HepG2 (cell line): ENCODE results near the gene UBE2D3. TPM values are rescaled to one million over a fixed set of nuclear protein-coding genes. Genes with fewer than 3 reads are reported as not detected.

Source experiments
- ATF6 ChIP-seq: sonication (generic); formaldehyde crosslinking; conservative IDR thresholded peaks from 2 replicates; pipeline ENCODE4 v1.4.0; 2020; ENCODE audit warnings: missing genetic modification reagents
- ATF7 ChIP-seq, 2 experiments: fragments of 450-650 bp in 1 of 2; sonication (generic) in 1 of 2; formaldehyde crosslinking in 1 of 2; IDR thresholded peaks; 2 replicates each; pipeline versions ENCODE4 v1.4.0 to v1.6.1; 2016 to 2020; ENCODE audit warnings: antibody characterized with exemption in 1 of 2, mild to moderate bottlenecking in 1 of 2, missing genetic modification reagents in 1 of 2
- HCFC1 ChIP-seq: fragments of 150-350 bp; IDR thresholded peaks from 2 replicates; pipeline ENCODE4 v1.6.1; 2014; ENCODE audit warnings: low read depth, low read length
- LBX2 ChIP-seq: sonication (generic); formaldehyde crosslinking; IDR thresholded peaks from 2 replicates; pipeline ENCODE4 v1.5.0; 2020; ENCODE audit warnings: missing genetic modification reagents, mild to moderate bottlenecking, borderline replicate concordance
- MAX ChIP-seq: IDR thresholded peaks from 2 replicates; pipeline ENCODE4 v1.6.1; 2012; ENCODE audit warnings: inconsistent platforms
- PAXIP1 ChIP-seq: sonication (generic); formaldehyde crosslinking; conservative IDR thresholded peaks from 2 replicates; pipeline ENCODE4 v1.4.0; 2020; ENCODE audit warnings: mild to moderate bottlenecking, missing genetic modification reagents, moderate library complexity
- PLRG1 ChIP-seq: fragments of 450-650 bp; conservative IDR thresholded peaks from 2 replicates; pipeline ENCODE4 v1.6.1; 2016
- RCOR2 ChIP-seq: IDR thresholded peaks from 2 replicates; pipeline ENCODE4 v1.6.1; 2016; ENCODE audit warnings: missing biosample characterization, missing genetic modification reagents
- SOX13 ChIP-seq, 3 experiments: fragments of 450-650 bp in 1 of 3; sonication (generic) in 1 of 3; formaldehyde crosslinking in 1 of 3; IDR thresholded peaks in 2 of 3; conservative IDR thresholded peaks in 1 of 3; 2 replicates each; pipeline versions ENCODE4 v1.5.0 to v1.6.1; 2016 to 2020; ENCODE audit warnings: antibody characterized with exemption in 1 of 3, mild to moderate bottlenecking in 1 of 3, missing compliant biosample characterization in 1 of 3, missing genetic modification reagents in 1 of 3, moderate library complexity in 1 of 3
- THAP8 ChIP-seq: sonication (generic); formaldehyde crosslinking; IDR thresholded peaks from 2 replicates; pipeline ENCODE4 v1.5.1; 2020; ENCODE audit warnings: missing genetic modification reagents, mild to moderate bottlenecking, borderline replicate concordance
- ZBTB46 ChIP-seq: sonication (generic); formaldehyde crosslinking; IDR thresholded peaks from 2 replicates; pipeline ENCODE4 v1.4.0; 2020; ENCODE audit warnings: mild to moderate bottlenecking, missing genetic modification reagents, borderline replicate concordance
- ZNF234 ChIP-seq: sonication (generic); formaldehyde crosslinking; conservative IDR thresholded peaks from 2 replicates; pipeline ENCODE4 v1.5.1; 2020; ENCODE audit warnings: mild to moderate bottlenecking, missing genetic modification reagents
- ZNF580 ChIP-seq: IDR thresholded peaks from 2 replicates; pipeline ENCODE4 v1.6.1; 2016; ENCODE audit warnings: low read depth, borderline replicate concordance
- polyA plus RNA-seq, 8 experiments: library from polyadenylated mRNA; depleted of rRNA in 3 of 8; stranded (reverse) in 7 of 8; unstranded in 1 of 8; fragments of >200 nt; fragmentation: Illumina TruSeq in 4 of 8; extraction: Trizol in 4 of 8; gene quantifications; 2 replicates each; pipeline versions ENCODE4 v1.2.1 to v1.2.3, GENCODE V29; 2011 to 2016; ENCODE audit warnings: low read depth in 4 of 8, missing spikeins in 1 of 8, mixed read lengths in 1 of 8; ENCODE audit not compliant: insufficient read depth in 1 of 8
- total RNA-seq, 5 experiments: library from RNA; depleted of rRNA; stranded (reverse); fragments of >200 nt; fragmentation: Illumina TruSeq; extraction: Trizol; gene quantifications; 2 replicates each; pipeline ENCODE4 v1.2.3, GENCODE V29; 2016; ENCODE audit warnings: low read depth in 1 of 5

Gene UBE2D3
- total and polyA plus RNA-seq, 2 of the 13 experiments (the other 11 are each of a cell fraction or from before 2014, with no cell fraction given), result 224 to 293 TPM

- TF ChIP-seq PAXIP1 (CRISPR knock-in tag), result peak; percentile 22; the same call in 1 of the 2 replicates
- TF ChIP-seq ATF6 (CRISPR knock-in tag), result no peak
- TF ChIP-seq ATF7 (IDR thresholded peaks at IDR 0.05), result no peak
- no peak for TF ChIP-seq ATF7 (CRISPR knock-in tag; IDR thresholded peaks at IDR 0.05)
- TF ChIP-seq THAP8 (CRISPR knock-in tag), result peak; percentile 81; the same call in 1 of the 2 replicates
- no peak for TF ChIP-seq SOX13 (IDR thresholded peaks at IDR 0.05)
- peak in 1 of 2 experiments; percentile 63; a peak in 2 of 4 replicates for TF ChIP-seq SOX13 (CRISPR knock-in tag; conservative IDR thresholded peaks at IDR 0.05 in 1 of 2, IDR thresholded peaks at IDR 0.05 in 1 of 2)
- peak; percentile 58; the same call in 1 of the 2 replicates for TF ChIP-seq ZNF580 (CRISPR knock-in tag)
- TF ChIP-seq LBX2 (CRISPR knock-in tag), result 0 out of 2 replicates have a peak, but pooled peaks have one; percentile 70
- TF ChIP-seq RCOR2 (CRISPR knock-in tag), result peak; percentile 66; the same call in 1 of the 2 replicates
- TF ChIP-seq PLRG1, result no peak
- no peak for TF ChIP-seq HCFC1
- 0 out of 2 replicates have a peak, but pooled peaks have one; percentile 25 for TF ChIP-seq ZBTB46
- TF ChIP-seq MAX, result peak; percentile 74
- 0 out of 2 replicates have a peak, but pooled peaks have one; percentile 45 for TF ChIP-seq ZNF234 (CRISPR knock-in tag)
Observed at GRCh38 chr4:102760645-102761295, 66.6 kb downstream of the UBE2D3 start, which contains the start of gene MANBA (continued).
